ENCODE results near the gene PLVAP.

The PLVAP gene, protein sequence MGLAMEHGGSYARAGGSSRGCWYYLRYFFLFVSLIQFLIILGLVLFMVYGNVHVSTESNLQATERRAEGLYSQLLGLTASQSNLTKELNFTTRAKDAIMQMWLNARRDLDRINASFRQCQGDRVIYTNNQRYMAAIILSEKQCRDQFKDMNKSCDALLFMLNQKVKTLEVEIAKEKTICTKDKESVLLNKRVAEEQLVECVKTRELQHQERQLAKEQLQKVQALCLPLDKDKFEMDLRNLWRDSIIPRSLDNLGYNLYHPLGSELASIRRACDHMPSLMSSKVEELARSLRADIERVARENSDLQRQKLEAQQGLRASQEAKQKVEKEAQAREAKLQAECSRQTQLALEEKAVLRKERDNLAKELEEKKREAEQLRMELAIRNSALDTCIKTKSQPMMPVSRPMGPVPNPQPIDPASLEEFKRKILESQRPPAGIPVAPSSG

DNA sequence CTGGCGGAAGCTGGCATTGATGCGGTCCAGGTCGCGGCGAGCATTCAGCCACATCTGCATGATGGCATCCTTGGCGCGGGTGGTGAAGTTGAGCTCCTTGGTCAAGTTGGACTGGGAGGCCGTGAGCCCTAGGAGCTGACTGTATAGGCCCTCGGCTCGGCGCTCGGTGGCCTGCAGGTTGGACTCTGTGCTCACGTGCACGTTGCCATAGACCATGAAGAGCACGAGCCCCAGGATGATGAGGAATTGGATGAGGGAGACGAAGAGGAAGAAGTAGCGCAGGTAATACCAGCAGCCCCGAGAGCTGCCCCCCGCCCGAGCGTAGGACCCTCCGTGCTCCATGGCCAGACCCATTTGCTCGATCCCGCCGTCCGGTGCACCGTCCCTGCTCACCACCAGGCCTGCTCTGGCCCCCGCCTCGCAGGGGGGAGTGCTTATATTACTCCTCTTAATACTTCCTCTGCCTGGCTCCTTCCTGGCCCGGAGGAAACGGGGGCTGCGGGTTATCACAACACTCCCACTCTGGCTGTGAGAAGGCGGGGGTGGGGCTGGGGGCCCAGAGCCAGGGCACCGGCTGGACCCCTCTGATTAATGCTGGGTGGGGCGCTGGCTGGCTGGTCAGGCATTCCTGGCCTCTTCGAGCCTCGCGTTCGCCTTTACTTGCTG, at the start of gene PLVAP:
Gene PLVAP (minus strand): TSS at position 408 of the 666 bp plus-strand sequence. CDS start 54 bp downstream, at position 354.
- DNase-seq = no peak

DNA sequence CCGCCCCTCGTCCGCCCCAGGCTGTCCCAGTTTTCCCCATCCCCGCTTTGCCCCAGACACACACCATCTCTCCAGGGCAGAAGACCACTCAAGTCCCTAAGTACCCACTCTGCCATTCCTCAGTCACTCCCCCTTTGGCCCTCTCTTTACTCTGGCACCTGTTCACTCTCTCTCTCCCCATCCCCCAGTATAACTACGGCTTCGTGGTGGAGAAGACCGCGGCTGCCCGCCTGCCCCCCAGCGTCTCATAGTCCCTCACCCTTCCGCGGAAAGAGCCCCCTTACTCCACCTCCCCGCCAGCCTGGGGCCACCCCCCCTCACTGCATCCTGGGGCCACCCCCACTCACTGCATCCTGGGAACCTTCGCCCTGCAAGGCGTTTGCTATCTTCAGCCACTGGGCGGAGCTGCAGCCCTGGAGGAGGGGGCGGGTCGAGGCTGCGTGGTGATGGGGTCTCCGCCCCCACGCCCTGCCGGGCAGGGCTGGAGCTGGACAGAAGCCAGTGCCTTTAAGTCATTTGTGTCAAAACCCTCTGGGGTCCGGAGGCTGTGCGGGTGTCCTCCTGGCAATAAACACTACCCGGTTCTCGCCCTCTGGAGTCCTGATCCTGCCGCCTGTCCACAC, 47.7 kb upstream of the PLVAP start:
- DNase-seq = no peak

DNA sequence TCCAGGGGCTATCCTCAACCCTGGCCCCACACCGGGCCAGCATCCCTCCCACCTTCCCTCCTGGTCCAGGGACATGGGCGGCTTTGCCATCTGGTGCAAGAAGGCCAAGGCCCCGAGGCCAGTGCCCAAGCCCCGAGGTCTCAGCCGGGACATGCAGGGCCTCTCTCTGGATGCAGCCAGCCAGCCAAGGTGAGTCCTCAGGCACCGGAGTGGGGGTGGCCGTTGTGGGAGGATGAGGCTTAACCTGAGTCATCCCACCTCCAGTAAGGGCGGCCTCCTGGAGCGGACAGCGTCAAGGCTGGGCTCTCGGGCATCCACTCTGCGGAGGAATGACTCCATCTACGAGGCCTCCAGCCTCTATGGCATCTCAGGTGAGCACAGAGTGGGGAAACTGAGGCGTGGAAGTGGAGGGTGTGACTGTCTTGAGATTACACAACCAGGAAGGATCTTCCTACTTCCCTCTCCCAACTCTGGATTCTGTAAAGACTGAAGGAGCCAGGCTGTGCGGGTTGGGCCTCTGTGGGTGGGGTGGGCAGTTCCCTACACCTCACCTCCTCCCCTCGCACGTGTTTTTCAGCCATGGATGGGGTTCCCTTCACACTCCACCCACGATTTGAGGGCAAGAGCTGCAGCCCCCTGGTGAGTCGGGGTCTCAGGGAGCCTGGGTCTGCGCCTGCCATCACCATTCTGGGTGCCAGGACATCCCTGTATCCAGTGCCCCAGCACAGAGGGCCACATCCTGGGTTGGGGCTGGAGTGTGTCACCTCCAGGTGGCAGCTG, 46.5 kb upstream of the PLVAP start:
- DNase-seq = no peak

DNA sequence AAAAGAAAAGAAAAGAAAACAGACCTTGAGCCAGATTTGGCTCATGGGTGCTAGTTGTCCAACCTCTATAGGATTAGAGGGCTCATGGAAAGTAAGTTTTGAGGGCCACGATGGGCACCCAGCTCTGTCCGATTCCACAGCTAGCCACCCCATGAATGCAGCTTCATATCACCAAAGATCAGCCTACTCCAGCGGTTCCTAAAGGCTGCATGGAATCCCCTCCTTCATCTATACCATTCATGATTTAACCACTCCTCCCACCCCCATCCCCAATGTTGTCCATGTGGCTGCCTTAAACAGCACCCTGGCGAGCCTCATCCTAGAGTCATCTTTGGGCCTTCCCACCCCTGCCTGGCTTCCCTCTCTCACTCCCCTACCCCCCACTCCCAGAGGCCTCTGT, 44.8 kb upstream of the PLVAP start:
- no peak for DNase-seq

DNA sequence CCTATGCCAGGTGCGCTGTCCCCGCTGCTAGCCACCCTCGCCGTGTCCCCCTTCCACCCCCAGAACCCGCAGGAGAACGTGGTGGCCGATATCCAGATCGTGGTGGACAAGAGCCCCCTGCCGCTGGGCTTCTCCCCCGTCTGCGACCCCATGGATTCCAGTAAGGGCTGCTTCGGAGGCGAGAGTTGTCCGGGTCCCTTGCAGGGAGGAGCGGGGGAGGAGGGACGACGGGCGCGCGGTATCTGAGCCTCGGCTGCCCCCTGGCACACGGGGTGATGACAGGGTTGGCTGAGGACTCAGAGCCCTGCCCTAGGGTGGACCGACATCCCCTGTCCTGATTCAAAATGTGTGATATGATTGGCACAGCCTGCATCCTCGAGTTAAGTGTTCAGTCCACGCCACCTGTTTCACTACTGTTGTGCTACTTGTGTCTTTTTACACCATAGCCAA, 43.4 kb upstream of the PLVAP start:
- no peak for DNase-seq

DNA sequence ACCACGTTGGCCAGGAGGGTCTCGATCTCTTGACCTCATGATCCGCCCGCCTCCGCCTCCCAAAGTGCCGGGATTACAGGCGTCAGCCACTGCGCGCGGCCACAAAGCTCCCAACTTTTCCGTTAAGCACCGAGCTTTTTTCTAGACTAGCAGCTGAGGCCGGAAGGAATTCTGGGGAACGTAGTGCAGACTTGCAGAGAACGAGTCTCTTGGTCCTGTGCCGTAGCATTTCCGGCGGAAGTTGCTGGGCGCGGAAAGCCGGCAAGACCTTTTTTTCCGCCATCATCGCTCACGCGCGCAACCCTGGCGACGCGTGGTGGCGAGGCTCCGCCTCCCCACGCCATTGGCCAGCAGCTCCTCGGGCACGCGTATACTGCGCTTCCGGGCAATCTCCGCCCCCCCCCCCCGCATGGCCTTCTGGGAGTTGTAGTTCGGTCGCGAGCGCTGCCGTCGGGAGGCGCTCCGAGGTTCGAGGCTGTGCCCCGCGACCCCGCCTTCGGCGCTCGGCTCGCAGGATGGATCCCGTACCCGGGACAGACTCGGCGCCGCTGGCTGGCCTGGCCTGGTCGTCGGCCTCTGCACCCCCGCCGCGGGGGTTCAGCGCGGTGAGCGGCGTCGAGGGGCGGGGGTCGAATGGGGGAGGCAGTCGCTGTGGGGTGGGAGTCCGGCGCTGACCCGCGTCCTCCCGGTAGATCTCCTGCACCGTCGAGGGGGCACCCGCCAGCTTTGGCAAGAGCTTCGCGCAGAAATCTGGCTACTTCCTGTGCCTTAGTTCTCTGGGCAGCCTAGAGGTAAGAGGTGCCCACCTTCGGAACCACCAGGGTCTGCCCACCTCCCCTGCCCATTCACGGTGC, 42.7 kb upstream of the PLVAP start, which contains the start of gene MVB12A:
Gene MVB12A (plus strand): TSS at position 427 of the 854 bp plus-strand sequence. CDS start 89 bp downstream, at position 516.
- DNase-seq = peak; percentile 86

DNA sequence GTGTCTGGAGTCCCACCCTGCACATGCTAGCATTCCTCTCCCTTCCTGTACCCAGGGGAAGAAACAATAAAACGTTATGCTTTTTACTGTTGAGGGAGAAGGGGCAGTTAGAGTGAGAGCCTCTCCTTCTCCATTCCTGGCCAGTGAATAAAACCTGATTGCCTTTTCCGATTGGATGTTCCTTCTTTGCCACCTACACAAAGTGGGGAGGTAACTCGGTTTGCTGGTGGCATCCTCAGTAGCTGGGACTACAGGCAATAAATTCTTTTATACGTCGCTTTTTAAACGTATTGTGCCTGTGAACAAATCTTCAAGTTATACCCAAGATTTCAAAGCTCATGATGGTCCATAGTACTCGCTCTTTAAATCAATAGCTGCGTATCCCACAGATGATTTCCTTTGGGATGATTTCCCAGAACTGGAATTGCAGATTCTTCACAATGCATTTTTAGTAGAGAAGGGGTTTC, 42.0 kb upstream of the PLVAP start:
- DNase-seq = no peak

DNA sequence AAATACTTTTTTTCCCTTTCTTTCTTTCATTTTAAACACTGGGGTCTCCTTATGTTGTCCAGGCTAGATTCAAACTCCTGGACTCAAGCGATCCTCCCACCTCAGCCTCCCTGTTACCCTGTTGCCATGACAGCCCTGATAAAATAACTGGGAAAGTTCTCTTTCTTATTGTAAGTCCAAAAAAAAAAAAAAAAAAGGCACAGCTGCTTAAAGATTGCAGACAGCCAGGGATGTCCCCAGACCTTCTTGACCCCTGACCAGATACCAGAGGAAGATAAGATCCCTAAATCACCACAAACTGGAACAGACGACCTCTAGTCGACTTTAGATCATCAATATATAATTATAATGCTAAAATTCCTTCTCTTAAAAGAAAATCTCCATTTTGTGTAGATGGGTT, 41.6 kb upstream of the PLVAP start:
- DNase-seq = no peak

DNA sequence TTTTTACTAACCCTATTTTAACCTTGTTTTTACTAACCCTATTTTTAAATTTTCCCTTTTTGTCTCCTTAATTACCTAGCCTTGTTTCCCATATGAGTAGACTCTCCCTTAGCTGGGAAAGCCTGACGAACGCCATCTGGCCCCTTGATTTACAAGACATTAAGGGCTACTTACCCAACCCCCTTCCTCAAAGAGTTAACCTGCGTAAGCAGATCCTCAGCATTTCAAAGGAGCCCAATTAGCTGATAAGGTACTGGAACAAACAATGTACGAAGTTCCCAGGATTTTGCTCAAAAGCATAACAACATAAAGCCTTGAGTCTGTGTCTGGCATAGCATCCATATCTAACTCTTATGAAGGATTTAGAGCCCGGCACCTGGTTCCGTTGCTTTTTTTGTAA, 38.0 kb upstream of the PLVAP start:
- DNase-seq = no peak

DNA sequence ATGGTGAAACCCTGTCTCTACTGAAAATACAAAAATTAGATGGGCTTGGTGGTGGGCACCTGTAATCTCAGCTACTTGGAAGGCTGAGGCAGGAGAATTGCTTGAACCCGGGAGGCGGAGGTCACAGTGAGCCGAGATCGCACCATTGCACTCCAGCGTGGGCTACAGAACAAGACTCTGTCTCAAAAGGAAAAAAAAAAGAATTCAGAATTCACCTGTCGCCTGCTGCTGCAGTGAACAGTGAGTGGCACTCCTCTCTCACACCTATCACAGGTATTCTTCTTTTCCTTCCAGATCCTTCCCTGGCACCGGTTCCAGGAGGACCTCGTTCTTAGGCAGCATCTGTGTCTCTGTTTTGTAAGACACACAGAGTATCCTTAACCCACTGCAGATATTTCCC, 37.0 kb upstream of the PLVAP start:
- no peak for DNase-seq

DNA sequence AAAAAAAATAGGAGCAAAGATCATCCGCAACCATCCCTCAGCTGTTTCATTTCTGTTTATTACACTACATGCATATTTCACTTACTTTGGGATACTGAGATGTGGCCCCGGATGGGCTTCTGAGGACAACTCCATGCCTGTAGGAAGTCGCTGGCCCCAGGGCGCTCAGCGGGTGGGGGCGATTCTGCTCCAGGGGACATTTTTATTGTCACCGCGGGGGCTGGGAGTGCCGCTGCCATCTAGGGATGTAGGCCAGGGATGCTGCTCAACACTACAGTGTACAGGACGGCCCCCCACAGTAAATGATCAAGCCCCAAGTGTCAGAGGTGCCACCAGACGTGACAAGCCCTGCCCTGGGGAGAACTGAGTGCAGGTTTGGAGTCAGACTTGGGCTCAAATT, 34.7 kb upstream of the PLVAP start:
- DNase-seq = no peak

DNA sequence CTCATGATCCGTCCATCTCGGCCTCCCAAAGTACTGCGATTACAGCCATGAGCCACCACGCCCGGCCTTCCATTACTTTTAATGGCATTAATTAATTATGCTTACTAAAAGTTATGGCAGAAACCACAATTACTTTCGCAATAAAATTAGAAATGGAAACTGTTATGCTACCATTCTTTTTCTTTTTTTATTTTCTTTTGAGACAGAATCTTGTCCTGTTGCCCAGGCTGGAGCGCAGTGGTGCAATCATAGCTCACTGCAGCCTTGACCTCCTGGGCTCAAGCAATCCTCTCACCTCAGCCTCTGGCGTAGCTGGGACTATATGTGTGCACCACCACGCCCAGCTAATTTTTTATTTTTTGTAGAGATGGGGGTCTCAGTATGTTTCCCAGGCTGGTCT, 32.8 kb upstream of the PLVAP start:
- DNase-seq = no peak

DNA sequence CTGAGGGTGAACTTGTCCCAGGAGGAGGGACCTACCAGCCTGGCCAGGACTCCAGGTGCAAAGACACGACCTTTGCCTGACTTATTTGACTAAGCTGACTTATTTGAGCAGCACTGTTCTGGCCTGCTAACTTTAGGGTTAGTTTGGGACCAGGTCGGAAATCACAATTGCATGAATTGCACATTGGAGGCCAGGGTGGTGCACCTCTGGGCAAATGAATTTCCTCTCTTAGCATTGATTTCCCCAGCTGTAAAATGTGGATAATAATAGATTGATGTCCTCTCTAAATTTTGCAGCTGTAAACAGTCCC, 29.7 kb upstream of the PLVAP start:
- no peak for DNase-seq

DNA sequence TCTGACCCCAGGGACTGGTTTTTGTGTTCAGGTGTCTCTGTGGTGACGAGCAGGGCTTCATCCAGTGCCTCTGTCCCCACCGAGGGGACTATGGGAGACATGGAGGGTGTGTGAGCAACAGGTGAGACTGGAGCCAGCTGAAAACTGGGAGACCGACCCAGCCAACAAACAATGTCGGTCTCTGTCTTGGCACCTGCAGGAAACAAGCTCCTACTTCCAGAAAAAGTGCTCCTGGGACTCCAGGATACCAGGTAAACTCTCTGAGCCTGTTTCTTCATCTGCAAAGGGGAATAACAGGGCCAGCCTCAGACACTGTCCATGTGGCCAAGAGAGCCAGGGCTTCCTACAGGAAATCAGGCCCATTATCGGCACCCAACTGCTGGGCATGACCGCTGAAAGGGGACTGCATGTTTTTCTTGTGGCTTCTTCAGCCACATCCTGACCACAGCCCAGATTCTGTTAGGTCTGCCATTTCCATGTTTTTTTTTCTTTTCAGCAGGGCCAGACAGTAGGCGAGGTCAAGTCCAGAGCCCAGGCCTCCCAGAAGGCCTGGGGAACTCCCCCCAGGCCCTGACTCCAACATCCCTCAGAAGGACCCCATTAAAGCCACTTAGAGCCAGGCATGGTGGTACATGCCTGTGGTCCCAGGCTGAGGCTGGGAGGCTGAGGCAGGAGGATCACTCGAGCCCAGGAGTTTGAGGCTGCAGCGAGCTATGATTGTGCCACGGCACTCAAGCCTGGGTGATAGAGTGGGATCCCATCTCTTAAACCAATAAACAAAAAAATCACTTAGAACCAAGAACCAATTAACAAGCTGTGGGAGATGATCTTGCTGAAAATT, 29.1 kb upstream of the PLVAP start:
- DNase-seq = no peak

DNA sequence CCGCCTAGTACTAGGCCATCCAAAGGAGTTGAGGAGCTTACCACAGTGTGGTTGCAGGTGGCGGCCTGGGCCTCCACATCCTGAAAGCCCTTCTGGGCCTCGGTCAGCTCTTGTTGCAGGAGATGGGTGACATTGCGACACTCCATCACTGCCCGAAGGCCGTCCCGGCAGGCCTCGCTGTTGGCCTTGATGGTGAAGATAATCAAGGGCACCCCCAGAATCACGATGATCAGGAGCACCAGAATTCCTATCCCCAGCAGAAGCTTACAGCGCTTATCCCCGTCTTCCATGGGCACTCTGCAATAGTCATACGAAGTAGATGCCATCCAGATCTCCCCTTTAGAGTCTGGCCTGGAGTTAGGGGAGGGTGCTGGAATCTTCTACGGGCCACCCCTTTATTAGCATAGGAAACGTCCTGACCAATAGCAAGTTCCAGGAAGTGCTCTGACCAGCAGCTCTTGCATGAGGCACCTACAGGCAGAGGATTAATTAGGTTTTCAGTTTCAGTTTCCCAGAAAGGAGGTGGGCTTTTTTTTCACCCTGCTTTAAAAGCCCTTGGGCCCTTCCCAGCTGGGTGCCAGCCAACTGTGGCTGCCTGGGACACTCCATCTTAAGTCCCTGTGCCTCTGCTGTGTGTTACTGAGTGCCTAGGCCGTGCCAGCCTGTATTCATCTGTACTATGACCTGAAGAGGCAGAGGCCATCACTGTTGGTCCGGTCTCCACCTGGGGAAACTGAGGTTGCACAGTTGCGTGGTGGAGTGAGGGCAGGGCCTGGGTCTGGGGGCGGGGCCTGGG, 28.3 kb upstream of the PLVAP start, which contains the start of gene BST2:
Gene BST2 (minus strand): TSS at position 381 of the 796 bp plus-strand sequence. CDS start 55 bp downstream, at position 326.
- DNase-seq = no peak

DNA sequence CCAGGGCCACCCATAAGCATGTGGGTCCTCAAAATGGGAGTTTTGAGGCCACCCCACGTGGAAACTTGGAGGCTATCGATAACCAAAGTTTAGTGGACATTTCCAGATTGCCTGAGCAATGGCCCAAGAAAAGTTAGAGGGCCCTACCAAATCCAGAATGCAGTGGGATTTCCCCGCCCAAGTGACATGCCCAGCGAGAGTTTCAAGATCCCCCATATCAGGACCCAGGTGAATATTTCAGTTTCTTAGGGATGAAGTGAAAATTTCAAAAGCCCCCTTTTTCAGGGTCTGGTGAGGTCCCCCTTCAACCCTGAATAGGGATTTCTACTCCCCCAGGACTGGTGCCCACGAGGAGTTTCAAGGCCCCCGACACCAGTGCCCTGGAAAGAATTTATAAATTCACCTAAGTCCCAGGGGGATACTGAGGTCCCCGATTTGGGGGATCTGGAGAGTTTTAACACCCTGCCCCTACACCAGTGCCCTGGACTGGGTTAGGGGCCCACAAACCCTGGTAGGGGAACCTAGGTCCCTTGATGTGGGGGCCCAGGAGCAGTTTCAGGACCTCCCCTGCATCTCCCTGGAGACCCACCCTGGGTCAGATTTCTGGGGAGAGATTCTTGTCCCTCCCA, 27.6 kb upstream of the PLVAP start:
- DNase-seq = no peak

DNA sequence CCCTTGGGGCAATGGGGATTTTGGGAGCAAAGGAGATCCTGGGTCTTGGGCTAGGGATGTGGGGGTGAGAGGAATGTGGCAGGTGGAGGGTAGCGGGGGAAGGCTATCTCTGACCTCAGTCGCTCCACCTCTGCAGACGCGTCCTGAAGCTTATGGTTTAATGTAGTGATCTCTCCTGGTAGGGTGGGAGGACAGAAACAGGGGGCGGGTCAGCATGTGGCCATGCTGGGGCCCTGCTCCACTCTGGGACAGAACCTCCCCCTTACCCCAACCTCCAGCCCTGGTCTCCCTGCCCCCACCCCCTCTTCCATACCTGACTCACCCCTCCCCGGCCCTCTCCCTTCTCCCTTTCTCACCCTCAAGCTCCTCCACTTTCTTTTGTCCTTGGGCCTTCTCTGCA, 26.9 kb upstream of the PLVAP start:
- no peak for DNase-seq

DNA sequence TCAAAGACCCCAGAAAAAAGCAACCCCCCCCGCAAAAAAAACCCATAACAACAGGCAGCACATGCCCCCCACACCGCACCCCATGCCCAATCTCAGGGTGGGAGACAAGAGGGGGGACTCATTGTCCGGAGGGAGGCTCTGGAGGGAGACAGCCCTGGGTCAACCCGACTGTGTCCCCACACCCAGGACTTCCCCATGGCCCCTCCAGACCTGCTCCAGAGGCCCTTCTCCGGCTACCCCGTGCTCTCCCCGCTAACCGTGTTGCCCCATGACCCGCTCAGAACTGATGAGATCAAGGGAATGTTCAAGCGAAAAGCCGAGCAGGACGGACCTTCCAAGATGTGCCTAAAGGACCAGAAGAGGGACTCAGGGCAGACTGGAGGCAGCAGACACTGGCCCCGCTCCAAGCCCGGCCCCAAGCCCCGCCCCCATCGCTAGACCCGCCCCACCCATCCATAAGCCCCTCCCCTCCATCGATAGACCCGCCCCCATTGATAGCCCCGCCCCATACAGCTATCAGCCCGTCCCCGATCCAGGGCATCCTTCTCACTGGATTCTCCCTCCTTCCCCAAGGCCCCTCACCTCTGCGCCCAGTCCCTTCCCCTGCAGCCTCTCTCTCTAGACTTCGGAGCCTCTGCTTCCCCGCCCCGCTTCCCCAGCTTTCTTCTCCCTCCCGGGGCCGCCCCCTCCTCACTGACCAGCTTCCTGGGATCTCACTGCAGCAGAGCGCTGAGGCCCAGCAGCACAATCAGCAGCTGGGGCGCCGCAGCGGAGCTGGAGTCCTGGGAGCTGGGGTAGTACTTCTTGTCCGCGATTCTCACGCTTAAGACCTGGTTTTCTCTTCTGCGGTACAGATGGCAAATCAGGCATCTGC, 26.1 kb upstream of the PLVAP start:
- no peak for DNase-seq

DNA sequence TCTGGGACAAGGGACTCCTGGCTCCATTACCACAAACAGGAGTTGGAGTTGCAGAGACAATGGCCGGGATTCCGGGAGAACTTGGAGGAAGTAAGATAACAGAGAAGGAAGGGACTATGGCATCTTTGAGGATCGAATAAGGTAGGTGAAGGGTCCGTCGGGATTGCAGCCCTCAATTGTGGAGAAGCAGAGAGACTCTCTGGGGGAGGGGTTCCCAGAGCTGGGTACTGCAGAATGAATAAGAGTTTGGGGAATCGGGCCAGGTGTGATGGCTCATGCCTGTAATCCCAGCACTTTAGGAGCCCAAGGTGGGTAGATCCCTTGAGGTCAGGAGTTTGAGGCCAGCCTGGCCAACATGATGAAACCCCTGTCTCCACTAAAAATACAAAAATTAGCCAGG, 24.5 kb upstream of the PLVAP start:
- DNase-seq = no peak

All from NCI-H1436 treated with DMSO at 0.1 percent for 48 hours (cell line).